ELF-1 (cell line): ENCODE results near the gene FLYWCH1.

Experiments used
- DNase-seq: peaks from one replicate; pipeline ENCODE4 v3.0.0-alpha.2; 2016; ENCODE audit warnings: low read depth, low spot score

FLYWCH1 gene

GRCh38 chr16:2969545-2970521 lies 58.1 kb downstream of the FLYWCH1 start:
- peak; percentile 84 for DNase-seq

GRCh38 chr16:2970563-2970962 lies 58.8 kb downstream of the FLYWCH1 start:
- no peak for DNase-seq

- no peak for DNase-seq
Observed at GRCh38 chr16:2971134-2971984, 59.6 kb downstream of the FLYWCH1 start.

DNA sequence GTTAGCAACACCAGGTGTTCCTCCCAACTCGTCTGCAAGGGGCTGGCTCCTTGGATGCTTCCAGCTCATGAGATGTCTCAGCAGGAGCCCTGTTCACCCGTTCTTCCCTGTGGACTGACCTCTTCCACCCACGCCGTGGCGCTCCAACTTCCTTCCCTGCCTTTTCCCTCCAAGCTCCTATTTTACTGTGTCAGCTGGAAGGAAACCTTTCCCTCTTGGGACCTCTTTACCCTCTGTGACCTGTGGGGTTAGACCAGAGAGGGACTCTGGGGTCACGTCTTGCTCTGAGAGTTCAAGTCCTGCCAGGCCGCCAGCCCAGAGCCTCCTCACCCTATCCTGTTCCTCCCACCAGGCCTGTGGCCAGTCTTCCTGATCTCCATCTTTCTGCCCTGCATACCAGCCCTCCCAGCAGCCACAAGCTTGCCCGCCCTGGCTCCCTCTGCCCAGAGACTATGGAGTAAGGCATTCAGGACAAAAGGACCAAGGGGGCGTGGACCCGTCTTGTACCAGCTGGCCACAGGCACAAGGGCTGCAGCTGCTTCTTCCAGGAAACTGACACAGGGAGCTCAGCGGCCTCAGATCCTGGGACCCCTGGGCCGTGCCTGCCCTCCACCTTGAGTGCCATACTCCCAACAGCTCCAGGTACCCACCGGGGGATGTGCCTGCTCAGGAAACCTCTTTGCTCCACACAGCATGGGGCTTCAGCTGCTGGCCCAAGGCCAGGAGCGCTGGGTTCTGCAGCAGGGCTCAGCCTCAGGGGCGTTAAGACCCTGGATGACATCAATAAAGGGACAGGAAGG lies 60.5 kb downstream of the FLYWCH1 start:
- no peak for DNase-seq

GRCh38 chr16:2973093-2973492 lies 61.4 kb downstream of the FLYWCH1 start:
- no peak for DNase-seq

DNA sequence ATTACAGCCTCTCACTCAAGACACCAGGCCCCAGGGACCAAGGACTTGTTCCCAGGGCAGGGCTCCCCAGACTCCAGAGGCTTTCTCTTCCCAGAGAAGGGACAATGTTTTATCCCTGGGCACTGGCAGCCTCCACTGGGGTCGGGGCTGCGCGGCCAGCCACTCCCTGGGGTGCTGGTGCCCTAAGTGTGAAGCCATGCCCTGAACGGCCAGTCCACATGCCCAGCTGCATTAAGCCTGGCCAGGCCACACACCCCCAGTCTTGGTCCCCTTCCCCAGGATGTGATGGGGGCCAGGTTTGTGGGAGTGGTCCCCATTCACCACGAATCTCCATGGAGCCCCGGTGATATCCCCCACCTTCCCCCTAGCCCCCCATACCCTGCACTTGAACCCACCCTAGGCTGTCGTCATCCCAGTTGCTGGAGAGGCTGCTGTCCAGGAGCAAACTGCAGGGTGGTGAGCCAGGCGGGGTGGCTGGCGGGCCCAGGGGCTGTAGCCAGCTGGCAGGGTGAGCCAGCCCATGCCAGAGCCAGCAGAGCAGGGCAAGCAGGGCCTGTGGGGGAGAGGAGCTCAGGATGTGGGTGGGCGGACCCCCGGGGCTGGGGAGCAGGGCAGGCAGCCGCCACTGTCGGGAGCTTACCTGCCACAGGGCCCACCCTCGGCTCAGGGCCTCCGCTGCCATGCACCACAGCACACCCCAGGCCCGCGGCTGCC lies 62.0 kb downstream of the FLYWCH1 start:
- no peak for DNase-seq

GRCh38 chr16:2974319-2975056 lies 62.8 kb downstream of the FLYWCH1 start:
- no peak for DNase-seq

GRCh38 chr16:2975161-2975795 lies 63.5 kb downstream of the FLYWCH1 start:
- no peak for DNase-seq

GRCh38 chr16:2976201-2976600 lies 64.5 kb downstream of the FLYWCH1 start:
- DNase-seq = no peak

DNA sequence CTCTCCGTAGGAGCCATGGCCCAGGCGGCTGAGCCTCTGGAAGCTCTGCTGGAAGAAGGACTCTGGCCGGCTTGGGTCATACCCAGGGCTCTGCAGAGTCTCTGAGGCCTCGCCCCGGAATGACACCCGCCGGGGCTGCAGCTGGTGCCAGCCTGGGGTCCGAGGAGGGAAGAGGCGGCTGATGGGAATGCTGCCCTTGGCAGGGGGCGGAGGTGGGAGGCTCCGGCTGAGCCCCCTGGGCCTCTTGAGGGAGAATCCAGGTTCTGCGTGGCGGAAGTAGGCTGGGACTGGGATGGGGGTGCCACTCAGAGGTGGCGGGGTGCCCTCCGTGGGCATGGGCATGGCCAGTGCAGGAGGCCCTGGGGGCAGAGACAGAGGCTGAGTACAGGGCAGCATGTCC lies 64.9 kb downstream of the FLYWCH1 start:
- DNase-seq = no peak

DNA sequence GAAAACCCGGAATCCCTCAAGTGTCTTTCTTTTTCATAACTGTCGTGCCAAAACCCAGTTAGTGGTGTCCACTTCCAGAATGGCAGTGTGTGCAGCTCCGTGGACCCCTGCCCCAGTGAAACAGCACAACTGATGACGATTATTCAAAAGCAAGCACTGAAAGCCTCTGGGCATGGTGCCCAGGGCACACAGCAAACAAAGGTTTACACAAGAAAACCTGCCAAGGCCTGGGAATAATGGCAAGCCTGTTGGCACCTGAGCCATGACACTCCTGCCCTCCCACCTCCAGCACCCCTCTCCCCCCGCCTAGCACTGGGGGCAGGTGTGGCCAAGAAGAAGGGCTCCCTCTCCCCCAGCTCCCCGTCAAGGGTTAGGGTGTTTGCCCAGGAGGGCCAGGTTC lies 65.7 kb downstream of the FLYWCH1 start:
- no peak for DNase-seq

DNA sequence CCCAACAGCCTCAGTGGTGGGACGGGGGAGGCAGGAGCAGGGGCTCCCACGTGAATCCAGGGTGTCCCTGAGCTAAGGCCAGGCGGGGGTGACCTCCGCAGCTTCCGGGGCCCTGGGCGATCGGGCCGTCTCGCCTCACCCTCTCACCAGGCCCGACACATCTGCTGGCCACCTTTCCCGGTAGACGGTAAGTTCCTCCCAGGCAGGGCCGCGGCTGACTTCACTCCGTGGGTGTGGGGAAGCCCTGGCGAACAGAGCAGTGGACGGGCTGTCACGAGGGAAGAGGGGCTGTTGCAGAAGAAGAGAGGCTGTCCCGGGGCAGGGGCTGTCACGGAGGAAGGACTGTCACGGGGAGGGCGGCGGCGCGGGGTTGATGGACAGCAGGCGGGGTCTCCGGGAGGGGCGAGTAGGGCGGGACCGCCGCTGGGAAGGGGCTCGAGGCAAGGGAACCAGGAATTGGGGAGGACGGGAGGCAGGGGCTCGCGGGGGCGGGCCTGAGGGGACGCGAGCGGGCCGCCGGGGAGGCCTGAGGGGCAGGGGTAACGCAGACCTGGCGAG lies 68.0 kb downstream of the FLYWCH1 start:
- DNase-seq = peak; percentile 34

GRCh38 chr16:2980227-2981176 lies 68.8 kb downstream of the FLYWCH1 start, which contains the start of gene PKMYT1:
Gene PKMYT1 (minus strand): TSS chr16:2980446. CDS start chr16:2979657, 789 bp downstream.
- peak; percentile 96 for DNase-seq

DNA sequence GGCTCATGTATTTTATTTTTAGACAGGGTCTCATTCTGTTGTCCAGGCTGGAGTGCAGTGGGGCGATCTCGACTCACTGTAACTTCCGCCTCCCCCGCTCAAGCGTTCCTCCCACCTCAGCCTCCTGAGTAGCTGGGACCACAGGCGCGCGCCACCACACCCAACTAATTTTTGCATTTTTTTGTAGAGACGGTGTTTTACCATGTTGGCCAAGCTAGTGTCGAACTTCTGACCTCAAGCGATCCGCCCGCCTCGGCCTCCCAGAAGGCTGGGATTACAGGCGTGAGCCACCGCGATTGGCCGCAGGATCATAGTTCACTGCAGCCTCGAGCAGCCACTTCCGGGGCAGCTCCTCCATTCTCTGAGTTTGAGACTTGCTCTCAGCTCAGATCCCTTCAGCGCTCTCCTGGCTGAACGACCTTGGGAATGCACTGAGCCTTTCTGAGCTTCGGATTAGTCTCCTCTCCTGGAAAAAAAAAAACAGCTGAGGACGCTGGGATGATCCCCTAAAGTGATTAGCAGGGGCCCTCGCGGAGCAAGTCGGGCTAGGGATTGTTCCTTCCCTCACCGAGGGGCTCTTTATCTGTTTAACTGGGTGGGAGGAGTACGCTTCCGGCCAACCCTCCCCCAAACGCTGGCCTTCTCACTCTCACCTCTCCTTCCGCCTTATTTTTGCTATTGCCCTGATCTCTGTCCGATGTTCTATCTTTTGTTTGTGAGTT lies 69.6 kb downstream of the FLYWCH1 start:
- DNase-seq = peak; percentile 85

- peak; percentile 74 for DNase-seq
Observed at GRCh38 chr16:2981899-2982250, 70.1 kb downstream of the FLYWCH1 start.

DNA sequence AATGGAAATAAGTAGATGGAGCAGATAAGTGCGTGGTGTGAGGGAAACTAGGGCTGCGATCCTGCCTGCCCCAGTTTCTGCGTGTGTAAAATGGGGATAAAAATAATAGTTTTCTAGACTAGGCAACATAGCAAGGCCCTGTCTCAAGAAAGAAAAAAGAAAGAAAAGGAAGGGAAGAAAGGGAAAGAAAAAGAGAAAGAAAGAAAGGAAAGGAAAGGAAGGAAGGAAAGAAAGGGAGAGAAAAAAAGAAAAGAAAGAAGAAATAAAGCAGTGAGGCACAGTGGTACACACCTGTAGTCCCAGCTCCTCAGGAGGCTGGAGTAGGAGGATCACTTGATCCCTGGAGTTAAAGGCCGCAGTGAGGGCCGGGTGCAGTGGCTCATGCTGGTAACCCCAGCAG lies 70.7 kb downstream of the FLYWCH1 start:
- no peak for DNase-seq

DNA sequence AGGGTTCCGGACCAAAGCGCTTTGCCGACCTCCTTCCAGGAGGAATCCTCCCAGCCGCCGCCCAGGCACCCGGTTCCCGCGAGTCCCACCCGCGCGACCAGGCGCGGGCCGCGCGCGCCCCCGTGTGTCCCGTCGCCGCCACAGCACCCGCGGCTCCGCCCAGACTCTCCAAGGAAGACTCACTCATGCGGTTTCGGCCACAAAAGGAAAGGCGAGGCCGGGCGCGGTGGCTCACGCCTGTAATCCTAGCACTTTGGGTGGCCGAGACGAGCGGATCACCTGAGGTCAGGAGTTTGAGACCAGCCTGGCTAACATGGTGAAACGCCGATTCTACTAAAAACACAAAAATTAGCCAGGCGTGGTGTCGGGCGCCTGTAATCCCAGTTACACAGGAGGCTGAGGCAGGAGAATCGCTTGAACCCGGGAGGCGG lies 72.0 kb downstream of the FLYWCH1 start:
- DNase-seq = peak; percentile 96

DNA sequence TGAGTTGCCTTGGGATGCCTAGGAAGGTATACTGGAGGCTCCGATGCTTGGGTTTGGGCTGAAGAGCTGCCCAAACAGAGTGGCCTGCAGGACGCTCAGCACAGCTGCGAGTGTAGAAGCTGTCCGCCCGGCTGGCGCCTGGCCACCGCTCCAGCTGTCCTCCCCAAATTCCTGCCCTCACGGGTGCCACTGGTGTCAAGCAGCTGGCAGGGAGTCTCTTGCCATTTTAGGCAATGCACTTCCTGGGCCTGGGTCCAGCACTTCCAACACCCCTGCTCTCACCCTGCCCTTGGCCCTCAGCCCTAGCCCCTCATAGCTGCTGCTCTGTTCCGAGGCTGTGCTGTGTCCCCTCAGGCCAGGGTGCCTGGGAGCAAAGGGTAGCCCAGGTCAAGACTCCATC lies 73.7 kb downstream of the FLYWCH1 start:
- no peak for DNase-seq
